Testis (tissue), 2 donors: Measurements from ENCODE around the gene CDH20.

Experiments
- POLR2A ChIP-seq: fragments of 450-650 bp; IDR thresholded peaks from one replicate; pipeline ENCODE4 v1.6.1; 2017; ENCODE audit warnings: antibody characterized with exemption, mild to moderate bottlenecking, moderate library complexity
- TF ChIP-seq, protein P1 (sequence below), 3 experiments: fragments of 450-650 bp in 2 of 3; fragments of 200-600 bp in 1 of 3; sonication (generic) in 1 of 3; IDR thresholded peaks; one replicate each; pipeline ENCODE4 v1.5.1; 2016 to 2019; ENCODE audit warnings: antibody characterized with exemption in 3 of 3, mild to moderate bottlenecking in 2 of 3, moderate library complexity in 1 of 3

DNA sequence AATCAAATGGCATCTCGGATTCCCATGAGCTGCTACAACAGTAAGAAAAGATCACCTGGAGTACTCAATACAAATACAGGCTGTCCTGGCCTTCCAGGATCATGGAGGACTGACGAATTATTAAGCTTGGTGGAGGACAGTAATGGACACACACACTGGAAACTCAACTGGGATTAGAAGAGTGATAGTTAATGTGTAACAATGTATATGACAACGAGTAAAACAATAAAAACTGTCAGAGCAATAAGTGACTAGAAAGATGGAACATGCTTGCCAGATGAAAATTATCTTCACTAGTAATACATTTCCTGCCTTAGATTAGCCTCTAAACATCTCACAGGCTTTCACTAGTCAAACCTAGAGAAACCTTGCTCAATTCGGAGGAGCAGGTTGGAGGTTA lies 49.2 kb upstream of the CDH20 start:
- TF ChIP-seq, protein P1, sequence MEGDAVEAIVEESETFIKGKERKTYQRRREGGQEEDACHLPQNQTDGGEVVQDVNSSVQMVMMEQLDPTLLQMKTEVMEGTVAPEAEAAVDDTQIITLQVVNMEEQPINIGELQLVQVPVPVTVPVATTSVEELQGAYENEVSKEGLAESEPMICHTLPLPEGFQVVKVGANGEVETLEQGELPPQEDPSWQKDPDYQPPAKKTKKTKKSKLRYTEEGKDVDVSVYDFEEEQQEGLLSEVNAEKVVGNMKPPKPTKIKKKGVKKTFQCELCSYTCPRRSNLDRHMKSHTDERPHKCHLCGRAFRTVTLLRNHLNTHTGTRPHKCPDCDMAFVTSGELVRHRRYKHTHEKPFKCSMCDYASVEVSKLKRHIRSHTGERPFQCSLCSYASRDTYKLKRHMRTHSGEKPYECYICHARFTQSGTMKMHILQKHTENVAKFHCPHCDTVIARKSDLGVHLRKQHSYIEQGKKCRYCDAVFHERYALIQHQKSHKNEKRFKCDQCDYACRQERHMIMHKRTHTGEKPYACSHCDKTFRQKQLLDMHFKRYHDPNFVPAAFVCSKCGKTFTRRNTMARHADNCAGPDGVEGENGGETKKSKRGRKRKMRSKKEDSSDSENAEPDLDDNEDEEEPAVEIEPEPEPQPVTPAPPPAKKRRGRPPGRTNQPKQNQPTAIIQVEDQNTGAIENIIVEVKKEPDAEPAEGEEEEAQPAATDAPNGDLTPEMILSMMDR (IDR thresholded peaks at IDR 0.05), result no peak
- no peak for TF ChIP-seq POLR2A
